Left ventricle myocardium inferior (tissue), 1 donor: ENCODE data around the gene RBFOX2. TPM values are rescaled to one million over a fixed set of nuclear protein-coding genes. Genes with fewer than 3 reads are reported as not detected.
"Not testable (repeated sequence)": the region's sequence is repeated elsewhere in the genome, so short reads cannot be mapped to it uniquely, and the experiment has no call there.

ENCODE experiments used
- DNase-seq: peaks from one replicate; pipeline ENCODE4 v3.0.0-alpha.2; 2020
- H3K27ac ChIP-seq: fragments of 200-600 bp; replicated peaks from 2 replicates; pipeline ENCODE4 v1.8.0; 2021
- H3K27me3 ChIP-seq: fragments of 200-600 bp; 2 replicates; pipeline ENCODE4 v1.8.0; 2021; ENCODE audit warnings: low read depth
- H3K36me3 ChIP-seq: fragments of 200-600 bp; 2 replicates; pipeline ENCODE4 v1.8.0; 2021
- H3K4me1 ChIP-seq: fragments of 200-600 bp; 2 replicates; pipeline ENCODE4 v1.8.0; 2021
- H3K4me3 ChIP-seq: fragments of 200-600 bp; 2 replicates; pipeline ENCODE4 v1.8.0; 2021; ENCODE audit warnings: mild to moderate bottlenecking, moderate library complexity
- H3K9me3 ChIP-seq: fragments of 200-600 bp; replicated peaks from 2 replicates; pipeline ENCODE4 v1.8.0; 2021
- intact Hi-C: fragments of 100-400 bp; cut with micrococcal nuclease; formaldehyde crosslinking; loops from one replicate; pipeline ENCODE4 v1.11.0; 2022
- total RNA-seq: library from RNA; stranded (reverse); fragmentation: NEBNext Ultra II Directional; extraction: Animal tissue kit (Norgen Biotek cat#: 25700); gene quantifications from one replicate; pipeline ENCODE4 v1.2.1, GENCODE V29; 2021
- TF ChIP-seq, protein P1 (sequence below): fragments of 200-600 bp; IDR thresholded peaks from 2 replicates; pipeline ENCODE4 v1.8.0; 2021; ENCODE audit warnings: antibody characterized with exemption, mild to moderate bottlenecking, borderline replicate concordance
- donor health status: DM: no; HTN: yes; CAD: no; lungs with severe emphysema.

RBFOX2 gene
- total RNA-seq, 1 donor from 2014 or later, result 75.4 TPM

DNA sequence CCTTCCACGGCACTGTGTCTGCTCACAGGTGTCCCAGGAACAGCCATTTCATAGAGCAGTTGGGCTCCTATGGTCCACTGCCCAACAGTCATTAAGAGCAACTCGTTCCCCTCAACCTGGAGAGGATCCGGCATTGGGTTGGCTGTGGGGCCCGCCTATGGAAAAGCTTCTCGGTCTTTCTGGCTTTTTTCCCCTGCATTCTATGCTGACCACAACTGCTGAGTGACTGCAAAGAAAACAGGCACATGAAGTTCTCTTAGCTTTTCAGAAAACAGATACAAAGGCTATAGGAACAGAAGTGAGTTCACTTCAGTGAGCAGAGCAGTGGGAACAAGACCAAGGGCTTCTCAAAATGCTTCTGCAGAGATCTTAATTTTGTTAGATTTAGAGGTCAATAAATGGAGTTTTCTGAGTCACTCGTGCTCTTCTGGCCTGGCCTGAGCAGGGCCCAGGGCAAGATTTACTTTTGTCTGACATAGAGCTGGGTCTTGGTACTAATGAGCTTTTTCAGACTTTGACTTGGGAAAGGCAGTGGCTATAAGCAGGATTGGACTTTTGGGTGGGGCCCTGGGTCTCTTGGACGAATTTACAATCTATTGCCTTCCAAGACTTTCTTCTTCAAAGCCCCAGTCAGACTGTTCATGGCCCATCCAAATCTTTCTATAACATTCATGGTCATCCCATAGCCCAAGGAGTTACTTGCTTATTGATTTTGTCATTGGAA is 324.6 kb downstream of the RBFOX2 start:
- TF ChIP-seq, protein P1, sequence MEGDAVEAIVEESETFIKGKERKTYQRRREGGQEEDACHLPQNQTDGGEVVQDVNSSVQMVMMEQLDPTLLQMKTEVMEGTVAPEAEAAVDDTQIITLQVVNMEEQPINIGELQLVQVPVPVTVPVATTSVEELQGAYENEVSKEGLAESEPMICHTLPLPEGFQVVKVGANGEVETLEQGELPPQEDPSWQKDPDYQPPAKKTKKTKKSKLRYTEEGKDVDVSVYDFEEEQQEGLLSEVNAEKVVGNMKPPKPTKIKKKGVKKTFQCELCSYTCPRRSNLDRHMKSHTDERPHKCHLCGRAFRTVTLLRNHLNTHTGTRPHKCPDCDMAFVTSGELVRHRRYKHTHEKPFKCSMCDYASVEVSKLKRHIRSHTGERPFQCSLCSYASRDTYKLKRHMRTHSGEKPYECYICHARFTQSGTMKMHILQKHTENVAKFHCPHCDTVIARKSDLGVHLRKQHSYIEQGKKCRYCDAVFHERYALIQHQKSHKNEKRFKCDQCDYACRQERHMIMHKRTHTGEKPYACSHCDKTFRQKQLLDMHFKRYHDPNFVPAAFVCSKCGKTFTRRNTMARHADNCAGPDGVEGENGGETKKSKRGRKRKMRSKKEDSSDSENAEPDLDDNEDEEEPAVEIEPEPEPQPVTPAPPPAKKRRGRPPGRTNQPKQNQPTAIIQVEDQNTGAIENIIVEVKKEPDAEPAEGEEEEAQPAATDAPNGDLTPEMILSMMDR, result no peak
- intact Hi-C loops, result no loop called here

DNA sequence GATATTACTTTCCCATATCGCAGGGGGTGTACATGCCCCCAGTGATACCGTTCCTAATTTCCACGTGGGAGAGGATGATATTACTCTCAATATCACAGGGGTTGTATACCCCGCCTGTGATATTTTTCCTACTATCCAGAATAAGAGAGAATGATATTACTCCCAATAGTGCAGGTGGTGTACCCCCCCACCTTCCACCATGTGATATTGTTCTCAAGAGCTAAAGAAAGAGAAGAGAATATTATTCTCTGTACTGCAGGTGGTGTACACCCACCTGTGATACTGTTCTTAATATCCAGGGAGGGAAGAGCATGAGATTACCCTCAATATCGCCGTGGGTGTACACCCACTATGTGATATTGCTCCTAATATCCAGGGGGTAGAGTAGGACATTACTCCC is 328.8 kb downstream of the RBFOX2 start:
- H3K9me3 ChIP-seq, DNase-seq, intact Hi-C loops, H3K27ac ChIP-seq, H3K4me1 ChIP-seq, H3K36me3 ChIP-seq, H3K4me3 ChIP-seq, H3K27me3 ChIP-seq: not testable (repeated sequence)

More for the DNA sequence above, 324.6 kb downstream of the RBFOX2 start:
- Histone ChIP-seq H3K27ac (no peak overlapping the region), H3K4me1 (no peaks in the 10 kb centered on the region), H3K27me3 (no peaks in the 10 kb centered on the region), H3K36me3 (no peaks in the 10 kb centered on the region), H3K9me3 (no peaks in the 10 kb centered on the region), H3K4me3 (no peak overlapping the region)
- no peak for DNase-seq

DNA sequence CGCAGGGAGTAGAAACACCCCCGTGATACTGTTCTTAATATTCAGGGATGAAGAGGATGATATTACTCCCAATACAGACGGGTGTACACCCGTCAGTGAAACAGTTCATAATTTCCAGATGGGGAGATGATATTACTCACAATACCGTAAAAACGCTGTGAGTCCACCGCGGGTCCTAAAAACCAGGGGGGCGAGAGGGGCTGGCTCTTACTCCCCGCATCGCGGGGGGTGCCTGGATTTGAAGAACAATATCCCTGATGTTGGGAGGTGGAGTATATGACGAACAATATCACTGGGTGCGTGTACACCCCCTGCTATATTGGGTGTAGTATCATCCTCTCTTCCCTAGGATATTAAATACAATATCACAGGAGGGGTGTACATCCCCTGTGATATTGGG is 331.5 kb downstream of the RBFOX2 start:
- no peaks in the 10 kb centered on the region for H3K36me3 ChIP-seq
- H3K27ac ChIP-seq, result no peak overlapping the region
- no peaks in the 10 kb centered on the region for H3K4me1 ChIP-seq
- no peaks in the 10 kb centered on the region for H3K27me3 ChIP-seq
- H3K9me3 ChIP-seq, result no peaks in the 10 kb centered on the region
- intact Hi-C loops, result no loop called here
- TF ChIP-seq, protein P1, result no peak
- DNase-seq, result no peak
- no peak overlapping the region for H3K4me3 ChIP-seq

DNA sequence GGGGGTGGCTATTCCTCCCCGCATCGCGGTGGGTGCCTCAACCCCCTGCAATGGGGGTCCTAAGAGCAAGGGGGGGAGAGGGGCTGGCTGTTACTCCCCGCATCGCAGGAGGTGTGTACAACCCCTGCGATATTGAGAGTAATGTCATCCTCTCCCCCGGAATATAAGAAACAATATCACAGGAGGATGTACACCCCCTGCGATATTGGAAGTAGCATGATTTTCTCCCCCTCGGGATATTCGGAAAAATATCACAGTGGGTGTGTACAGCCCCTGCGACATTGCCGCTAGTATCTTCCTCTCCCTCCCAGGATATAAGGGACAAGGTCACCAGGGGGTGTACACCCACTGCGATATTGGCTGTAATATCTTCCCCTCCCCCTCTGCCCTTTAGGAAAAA is 333.4 kb downstream of the RBFOX2 start:
- H3K27ac ChIP-seq, result no peak overlapping the region

DNA sequence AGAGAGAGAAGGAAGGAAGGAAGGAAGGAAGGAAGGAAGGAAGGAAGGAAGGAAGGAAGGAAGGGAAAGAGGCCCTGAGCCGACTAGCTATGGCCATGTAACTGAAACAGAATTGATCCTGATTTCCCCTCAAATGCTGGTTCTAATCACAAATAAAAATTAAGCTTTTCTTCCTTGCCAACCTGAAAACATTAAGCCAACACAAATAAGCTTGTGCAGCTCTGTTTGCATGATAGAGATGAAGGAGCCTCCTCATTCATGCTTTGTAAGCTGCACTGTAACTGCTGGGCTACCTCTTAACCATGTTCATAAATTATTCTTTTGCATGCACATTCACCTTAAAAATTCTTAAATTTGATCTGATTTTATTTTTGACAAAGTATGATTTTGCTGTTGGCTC is 338.6 kb downstream of the RBFOX2 start:
- TF ChIP-seq, protein P1, result no peak
- no peaks in the 10 kb centered on the region for H3K27me3 ChIP-seq
- H3K9me3 ChIP-seq, result no peaks in the 10 kb centered on the region
- no peaks in the 10 kb centered on the region for H3K4me1 ChIP-seq
- H3K36me3 ChIP-seq, result no peaks in the 10 kb centered on the region
- no peak overlapping the region for H3K4me3 ChIP-seq
- H3K27ac ChIP-seq, result no peak overlapping the region
- DNase-seq, result no peak
- intact Hi-C loops, result no loop called here

More for the DNA sequence above, 333.4 kb downstream of the RBFOX2 start:
- Histone ChIP-seq H3K9me3 (no peaks in the 10 kb centered on the region), H3K27me3 (no peaks in the 10 kb centered on the region), H3K4me1 (no peaks in the 10 kb centered on the region), H3K36me3 (no peaks in the 10 kb centered on the region), H3K4me3 (no peak overlapping the region)
- no peak for DNase-seq
- TF ChIP-seq, protein P1, result no peak
- intact Hi-C loops, result no loop called here

DNA sequence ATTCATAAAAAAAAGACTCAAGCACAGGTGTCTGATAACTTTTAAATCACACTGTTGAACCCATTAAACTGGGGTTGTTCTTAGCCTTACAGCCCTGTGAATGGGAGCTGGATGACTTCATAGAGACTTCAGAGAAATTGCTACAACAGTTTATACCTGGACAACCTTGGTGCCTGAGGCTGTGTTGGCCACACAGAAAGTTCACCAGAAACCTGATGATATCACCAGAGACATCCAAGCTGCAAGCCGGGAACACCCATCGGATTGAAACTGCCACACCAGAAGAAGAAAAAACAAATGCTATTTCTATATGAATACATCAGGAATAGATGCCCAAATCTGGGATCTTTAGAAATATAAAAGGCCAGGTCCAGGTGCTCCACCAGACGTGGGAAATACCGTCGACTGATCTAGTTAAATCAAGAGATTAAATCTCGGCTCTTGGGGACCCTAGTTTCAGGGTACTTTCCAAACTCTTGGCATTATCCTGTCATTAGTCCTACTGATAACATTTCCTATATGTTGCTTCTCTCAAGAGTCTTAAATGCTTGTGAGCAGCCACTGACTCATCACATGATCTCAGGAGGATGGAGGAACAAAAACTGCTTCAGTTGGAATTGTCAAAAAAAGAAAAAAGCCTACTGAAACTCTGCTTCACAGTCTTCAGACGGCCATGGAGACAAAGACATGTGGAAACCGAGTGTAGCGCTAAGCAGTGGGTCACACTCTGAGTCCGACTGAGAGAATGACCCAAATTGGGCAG is 339.5 kb downstream of the RBFOX2 start:
- H3K36me3 ChIP-seq, result no peaks in the 10 kb centered on the region
- no peak for DNase-seq
- intact Hi-C loops, result no loop called here
- no peak overlapping the region for H3K4me3 ChIP-seq
- no peaks in the 10 kb centered on the region for H3K9me3 ChIP-seq
- H3K27me3 ChIP-seq, result no peaks in the 10 kb centered on the region
- no peak overlapping the region for H3K27ac ChIP-seq
- peaks cover 7% of the 10 kb centered on the region for H3K4me1 ChIP-seq
- TF ChIP-seq, protein P1, result no peak
